GM18909 (cell line): ENCODE measurements around the gene MLF2.

Source experiments
- ATAC-seq: cut with Tn5 transposase; IDR thresholded peaks from one replicate; pipeline ENCODE4 v1.9.1; 2021; ENCODE audit warnings: mild to moderate bottlenecking; ENCODE audit not compliant: unreplicated experiment, poor library complexity

Gene MLF2

DNA sequence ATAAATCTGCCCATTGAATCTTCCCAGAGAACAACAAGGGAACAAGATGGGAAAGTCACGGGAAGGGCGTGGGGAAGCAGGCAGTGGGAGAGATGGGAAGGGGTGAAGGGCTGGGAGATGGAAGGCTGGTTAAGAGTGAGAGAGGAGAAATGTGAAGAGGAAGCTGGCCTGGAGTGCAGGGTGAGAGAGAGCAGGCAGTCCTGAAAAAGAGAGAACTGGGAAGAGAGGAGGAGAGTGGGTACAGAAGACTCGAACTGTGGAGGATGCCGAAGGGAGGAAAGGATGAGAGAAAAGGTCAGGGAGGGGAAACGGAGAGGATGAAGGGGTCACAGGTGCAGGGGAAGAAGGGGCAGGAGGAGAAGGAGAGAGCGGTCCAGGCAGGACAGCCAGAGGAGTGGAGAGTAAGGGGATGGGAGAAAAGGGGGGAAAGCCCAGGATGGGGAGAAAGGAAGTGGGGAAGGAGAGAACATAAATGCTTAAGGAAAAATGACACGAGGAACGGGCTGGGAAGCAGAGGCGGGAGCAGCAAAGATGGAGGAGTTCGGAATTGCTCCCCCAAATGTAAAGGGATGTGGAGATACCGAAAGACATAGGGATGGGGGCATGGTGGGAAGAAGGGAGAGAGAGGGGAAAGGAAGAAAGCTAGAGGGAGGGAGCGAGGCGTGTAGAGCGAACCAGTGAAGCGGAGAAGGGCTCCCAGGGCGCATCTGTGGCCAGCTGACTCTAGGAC, 53.5 kb downstream of the MLF2 start:
- no peak for ATAC-seq

- no peak for ATAC-seq
These were observed 54.4 kb downstream of the MLF2 start for GRCh38 chr12:6698352-6699046.
